Progenitor cell of endocrine pancreas (in vitro differentiated cells): ENCODE data around the gene ACACB. TPM values are rescaled to one million over a fixed set of nuclear protein-coding genes. Genes with fewer than 3 reads are reported as not detected.

Experiments
- DNase-seq: peaks from one replicate; pipeline ENCODE4 v3.0.0; 2021; ENCODE audit warnings: low spot score; ENCODE audit not compliant: unreplicated experiment
- H3K27ac Mint-ChIP-seq: 2 replicates; pipeline ENCODE4 v1.8.0; 2021; ENCODE audit warnings: mild to moderate bottlenecking, moderate library complexity, mixed read lengths
- H3K27me3 Mint-ChIP-seq: 2 replicates; pipeline ENCODE4 v1.8.0; 2021; ENCODE audit warnings: mixed read lengths
- H3K36me3 Mint-ChIP-seq: 2 replicates; pipeline ENCODE4 v1.8.0; 2022; ENCODE audit warnings: mixed read lengths; ENCODE audit not compliant: insufficient read depth
- H3K4me1 Mint-ChIP-seq: 2 replicates; pipeline ENCODE4 v1.8.0; 2021; ENCODE audit warnings: low read depth, mixed read lengths
- H3K4me3 Mint-ChIP-seq: 2 replicates; pipeline ENCODE4 v1.8.0; 2021; ENCODE audit warnings: low read depth, mild to moderate bottlenecking, moderate library complexity, mixed read lengths
- H3K9me3 Mint-ChIP-seq: 2 replicates; pipeline ENCODE4 v1.8.0; 2021; ENCODE audit warnings: low read depth, mixed read lengths
- CTCF ChIP-seq: fragments of 200-600 bp; sonication (generic); IDR thresholded peaks from one replicate; pipeline ENCODE4 v1.5.0; 2021; ENCODE audit warnings: antibody characterized with exemption, mild to moderate bottlenecking; ENCODE audit not compliant: unreplicated experiment
- total RNA-seq: library from RNA; stranded (reverse); gene quantifications from 2 replicates; pipeline ENCODE4 v1.2.1, GENCODE V29; 2021

ACACB gene
- total RNA-seq, 1 donor from 2014 or later, result 47.3 TPM

DNA sequence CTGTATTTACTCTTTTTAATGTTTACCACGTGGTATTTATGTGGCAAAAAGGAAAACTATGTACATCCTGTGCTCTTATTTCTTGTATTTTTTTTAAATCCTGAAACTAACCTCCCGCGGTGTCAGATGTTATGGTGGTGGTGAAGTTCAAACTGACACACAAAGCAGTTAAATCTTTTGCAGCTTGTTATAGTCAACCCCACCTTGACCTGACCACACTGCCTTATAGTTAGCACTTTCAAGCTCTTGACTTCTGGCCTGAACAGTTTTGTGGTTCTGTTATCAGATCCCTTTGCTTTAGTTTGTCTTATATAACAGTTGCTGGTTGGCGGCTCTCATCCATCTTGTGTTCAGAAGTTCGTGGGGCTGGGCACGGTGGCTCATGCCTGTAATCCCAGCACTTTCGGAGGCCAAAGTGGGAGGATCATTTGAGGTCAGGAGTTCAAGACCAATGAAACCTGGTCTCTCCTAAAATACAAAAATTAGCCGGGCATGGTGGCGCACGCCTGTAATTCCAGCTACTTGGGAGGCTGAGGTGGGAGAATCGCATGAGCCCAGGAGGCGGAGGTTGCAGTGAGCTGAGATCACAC lies 16.9 kb upstream of the ACACB start:
- TF ChIP-seq CTCF, result no peak
- H3K27ac Mint-ChIP-seq, result no peak overlapping the region
- no peaks in the 10 kb centered on the region for H3K9me3 Mint-ChIP-seq
- peak overlapping the region; percentile 93 for H3K4me3 Mint-ChIP-seq
- peaks cover 19% of the 10 kb centered on the region for H3K36me3 Mint-ChIP-seq
- H3K27me3 Mint-ChIP-seq, result no peaks in the 10 kb centered on the region
- H3K4me1 Mint-ChIP-seq, result peaks cover 12% of the 10 kb centered on the region
- DNase-seq, result no peak

DNA sequence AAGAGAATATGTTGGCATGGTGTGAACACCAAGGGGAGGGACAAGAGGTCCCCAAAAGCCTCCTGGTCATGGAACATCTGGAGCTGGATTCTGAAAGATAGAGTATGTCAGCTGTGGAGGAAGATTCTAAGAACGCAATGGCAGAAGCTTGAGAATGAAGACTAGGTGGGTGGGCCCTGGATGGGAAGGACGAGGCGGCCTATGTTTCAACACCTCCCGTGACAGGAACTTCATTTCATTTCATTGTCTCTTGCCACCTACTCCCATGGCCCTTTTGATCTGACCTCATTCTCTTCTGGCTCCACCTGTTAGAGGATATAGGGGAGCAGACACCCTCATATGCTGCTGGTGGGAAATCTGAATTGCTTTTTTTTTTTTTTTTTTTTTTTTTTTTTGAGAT lies 15.6 kb upstream of the ACACB start:
- H3K4me3 Mint-ChIP-seq, result no peak overlapping the region

DNA sequence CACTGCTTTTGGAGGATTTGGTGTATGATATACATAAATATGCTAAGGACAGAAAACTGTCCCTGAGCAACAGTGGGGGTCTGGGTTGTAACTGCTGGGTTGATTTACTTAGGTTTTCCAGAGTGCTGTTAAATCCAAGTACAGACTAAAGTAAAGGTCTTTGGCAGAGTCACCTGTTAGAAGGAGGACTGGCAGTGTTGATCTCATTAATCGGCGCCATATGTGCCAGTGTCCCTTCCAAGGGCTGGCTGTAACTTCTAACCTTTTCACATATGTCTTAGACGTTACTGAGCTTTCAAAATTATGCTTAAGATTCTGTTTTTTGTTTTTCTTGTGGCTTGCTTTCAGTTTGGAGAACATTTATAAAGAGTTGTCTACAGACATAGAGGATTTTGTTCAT lies 13.9 kb upstream of the ACACB start:
- no peak overlapping the region for H3K4me3 Mint-ChIP-seq
- no peaks in the 10 kb centered on the region for H3K27me3 Mint-ChIP-seq
- H3K4me1 Mint-ChIP-seq, result peaks cover 12% of the 10 kb centered on the region
- no peak for DNase-seq
- peaks cover 26% of the 10 kb centered on the region for H3K36me3 Mint-ChIP-seq
- no peak overlapping the region for H3K27ac Mint-ChIP-seq
- no peaks in the 10 kb centered on the region for H3K9me3 Mint-ChIP-seq
- TF ChIP-seq CTCF, result no peak

More for the DNA sequence above, 15.6 kb upstream of the ACACB start:
- Mint-ChIP-seq H3K9me3 (no peaks in the 10 kb centered on the region), H3K27me3 (no peaks in the 10 kb centered on the region), H3K36me3 (peaks cover 22% of the 10 kb centered on the region), H3K27ac (no peak overlapping the region), H3K4me1 (peaks cover 12% of the 10 kb centered on the region)
- no peak for DNase-seq
- TF ChIP-seq CTCF, result no peak

GRCh38 chr12:109105176-109105575 lies 11.2 kb upstream of the ACACB start:
- no peak for TF ChIP-seq CTCF
- H3K36me3 Mint-ChIP-seq, result peaks cover 30% of the 10 kb centered on the region
- H3K4me3 Mint-ChIP-seq, result no peak overlapping the region
- H3K9me3 Mint-ChIP-seq, result no peaks in the 10 kb centered on the region
- H3K27ac Mint-ChIP-seq, result no peak overlapping the region
- no peak for DNase-seq
- no peaks in the 10 kb centered on the region for H3K27me3 Mint-ChIP-seq
- H3K4me1 Mint-ChIP-seq, result peaks cover under 1% of the 10 kb centered on the region

DNA sequence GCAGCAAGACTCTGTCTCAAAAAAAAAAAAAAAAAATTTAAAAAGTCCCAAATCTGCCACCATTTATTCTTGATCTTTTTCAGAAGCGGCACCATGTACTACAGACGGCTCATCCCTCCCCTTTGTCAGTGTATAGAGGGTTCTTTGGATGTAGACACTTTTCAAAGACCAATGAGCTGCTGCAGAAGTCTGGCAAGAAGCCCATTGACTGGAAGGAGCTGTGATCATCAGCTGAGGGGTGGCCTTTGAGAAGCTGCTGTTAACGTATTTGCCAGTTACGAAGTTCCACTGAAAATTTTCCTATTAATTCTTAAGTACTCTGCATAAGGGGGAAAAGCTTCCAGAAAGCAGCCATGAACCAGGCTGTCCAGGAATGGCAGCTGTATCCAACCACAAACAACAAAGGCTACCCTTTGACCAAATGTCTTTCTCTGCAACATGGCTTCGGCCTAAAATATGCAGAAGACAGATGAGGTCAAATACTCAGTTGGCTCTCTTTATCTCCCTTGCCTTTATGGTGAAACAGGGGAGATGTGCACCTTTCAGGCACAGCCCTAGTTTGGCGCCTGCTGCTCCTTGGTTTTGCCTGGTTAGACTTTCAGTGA lies 6.5 kb upstream of the ACACB start:
- Mint-ChIP-seq H3K4me3 (no peak overlapping the region), H3K9me3 (no peaks in the 10 kb centered on the region), H3K27me3 (no peaks in the 10 kb centered on the region), H3K27ac (no peak overlapping the region), H3K4me1 (peaks cover 15% of the 10 kb centered on the region), H3K36me3 (peaks cover 18% of the 10 kb centered on the region)
- no peak for TF ChIP-seq CTCF
- no peak for DNase-seq
